Activated CD4-positive, alpha-beta T cell treated with anti-CD3 and anti-CD28 coated beads for 1 hour (primary cell): ENCODE measurements around the gene MICU1.
A peak's percentile ranks its signal among the peaks of the same experiment; 100 is the strongest.
"Not testable (repeated sequence)": the region's sequence is repeated elsewhere in the genome, so short reads cannot be mapped to it uniquely, and the experiment has no call there.

Source experiments
- DNase-seq: peaks from one replicate; pipeline ENCODE4 v3.0.0-alpha.2; 2020

Gene MICU1

GRCh38 chr10:72625608-72626443, at the start of gene MICU1:
Gene MICU1 (minus strand): TSS chr10:72626079. CDS start chr10:72566793, 59,286 bp downstream.
- peak; percentile 88 for DNase-seq

GRCh38 chr10:72674174-72674573, 48.3 kb upstream of the MICU1 start:
- not testable (repeated sequence) for DNase-seq

- DNase-seq, result no peak
Observed at GRCh38 chr10:72673280-72673679, 47.4 kb upstream of the MICU1 start.

GRCh38 chr10:72667207-72667864, 41.5 kb upstream of the MICU1 start:
- no peak for DNase-seq

- DNase-seq, result no peak
Observed at GRCh38 chr10:72665925-72666324, 40.0 kb upstream of the MICU1 start.

- DNase-seq, result no peak
Observed at GRCh38 chr10:72663971-72664370, 38.1 kb upstream of the MICU1 start.

GRCh38 chr10:72661431-72661830, 35.6 kb upstream of the MICU1 start:
- DNase-seq, result no peak

- DNase-seq, result no peak
Observed at GRCh38 chr10:72660220-72660619, 34.3 kb upstream of the MICU1 start.

GRCh38 chr10:72659694-72660093, 33.8 kb upstream of the MICU1 start:
- DNase-seq, result no peak

- no peak for DNase-seq
Observed at GRCh38 chr10:72658696-72659400, 33.0 kb upstream of the MICU1 start.

- DNase-seq, result no peak
Observed at GRCh38 chr10:72654720-72655119, 28.8 kb upstream of the MICU1 start.

- no peak for DNase-seq
Observed at GRCh38 chr10:72653383-72654096, 27.7 kb upstream of the MICU1 start.

GRCh38 chr10:72649291-72649690, 23.4 kb upstream of the MICU1 start:
- no peak for DNase-seq

GRCh38 chr10:72648301-72648700, 22.4 kb upstream of the MICU1 start:
- DNase-seq, result no peak

GRCh38 chr10:72646971-72647370, 21.1 kb upstream of the MICU1 start:
- DNase-seq, result not testable (repeated sequence)

- no peak for DNase-seq
Observed at GRCh38 chr10:72645263-72645858, 19.5 kb upstream of the MICU1 start.

- DNase-seq, result no peak
Observed at GRCh38 chr10:72642318-72642717, 16.4 kb upstream of the MICU1 start.

GRCh38 chr10:72639441-72639873, 13.6 kb upstream of the MICU1 start:
- DNase-seq, result no peak

GRCh38 chr10:72638586-72639440, 12.9 kb upstream of the MICU1 start:
- no peak for DNase-seq

GRCh38 chr10:72637398-72637857, 11.5 kb upstream of the MICU1 start:
- DNase-seq, result no peak

- DNase-seq, result no peak
Observed at GRCh38 chr10:72630144-72630543, 4.3 kb upstream of the MICU1 start.

GRCh38 chr10:72626444-72626754, 520 bp upstream of the MICU1 start:
- DNase-seq, result no peak
